Panc1 (cell line): ENCODE measurements around the gene GCFC2. TPM values are rescaled to one million over a fixed set of nuclear protein-coding genes. Genes with fewer than 3 reads are reported as not detected.

Experiments used
- ATAC-seq: fragments of 200-7000 bp; cut with Tn5 transposase; 2 replicates; pipeline ENCODE4 v1.9.1; 2020; ENCODE audit warnings: mild to moderate bottlenecking, moderate library complexity
- BruUV-seq: library from RNA; stranded (reverse); fragments of 400-500 nt; replicated peaks from 2 replicates; lab custom pipeline; 2021; lab: Mats Ljungman, UMichigan
- CTCF ChIA-PET: fragments of 300-600 bp; sonication (Branson Sonifier 250); formaldehyde crosslinking; loops from one replicate; lab custom pipeline; 2022; ENCODE audit warnings: antibody characterized with exemption; lab: Charles Lee
- POLR2A ChIA-PET: fragments of 300-600 bp; sonication (Branson Sonifier 250); formaldehyde crosslinking; loops from one replicate; lab custom pipeline; 2022; ENCODE audit warnings: antibody characterized with exemption; lab: Charles Lee
- DNase-seq: peaks from one replicate; pipeline ENCODE4 v3.0.0-alpha.2; 2010; ENCODE audit warnings: low read depth, low spot score
- H3K27ac ChIP-seq: 2 replicates; pipeline ENCODE4 v1.5.1; 2011; ENCODE audit warnings: mild to moderate bottlenecking, low read length, inconsistent platforms
- H3K27me3 ChIP-seq: fragments of 200-500 bp; sonication (Bioruptor generic); 2 replicates; pipeline ENCODE4 v1.6.0; 2014; ENCODE audit warnings: low read length, inconsistent platforms; ENCODE audit not compliant: control insufficient read depth, insufficient read depth
- H3K36me3 ChIP-seq: fragments of 200-500 bp; sonication (Bioruptor generic); 2 replicates; pipeline ENCODE4 v1.5.1; 2014; ENCODE audit warnings: inconsistent platforms, mild to moderate bottlenecking, low read length, moderate library complexity; ENCODE audit not compliant: control insufficient read depth, insufficient read depth
- H3K4me1 ChIP-seq: 2 replicates; pipeline ENCODE4 v1.5.1; 2011; ENCODE audit warnings: inconsistent platforms, mild to moderate bottlenecking, low read length, moderate library complexity; ENCODE audit not compliant: control insufficient read depth, insufficient read depth
- H3K4me3 ChIP-seq, 2 experiments: 2 replicates each; pipeline ENCODE4 v1.5.1; 2011 to 2012; ENCODE audit warnings: low read depth in 2 of 2, low read length in 2 of 2, mild to moderate bottlenecking in 2 of 2, inconsistent platforms in 1 of 2, moderate library complexity in 1 of 2
- H3K9me3 ChIP-seq: fragments of 200-500 bp; sonication (Bioruptor generic); 2 replicates; pipeline ENCODE4 v1.5.1; 2014; ENCODE audit warnings: low read depth, mild to moderate bottlenecking, inconsistent platforms, low read length, moderate library complexity; ENCODE audit not compliant: control insufficient read depth, insufficient read depth
- CTCF ChIP-seq: fragments of 450-650 bp; IDR thresholded peaks from 2 replicates; pipeline ENCODE4 v1.5.1; 2017; ENCODE audit warnings: mild to moderate bottlenecking
- POLR2AphosphoS5 ChIP-seq: IDR thresholded peaks from 2 replicates; pipeline ENCODE4 v1.6.1; 2012; ENCODE audit warnings: mild to moderate bottlenecking, low read depth, low read length, moderate library complexity
- REST ChIP-seq, 2 experiments: IDR thresholded peaks; 2 replicates each; pipeline ENCODE4 v1.6.1; 2011 to 2012; ENCODE audit warnings: low read depth in 2 of 2, control low read depth in 1 of 2, low read length in 1 of 2, mild to moderate bottlenecking in 1 of 2, moderate library complexity in 1 of 2; ENCODE audit not compliant: insufficient read depth in 1 of 2
- SIN3A ChIP-seq: IDR thresholded peaks from 2 replicates; pipeline ENCODE4 v1.6.1; 2012; ENCODE audit warnings: low read depth, mild to moderate bottlenecking, low read length, moderate library complexity, borderline replicate concordance; ENCODE audit not compliant: insufficient read depth
- TCF7L2 ChIP-seq: IDR thresholded peaks from 2 replicates; pipeline ENCODE4 v1.6.1; 2011; ENCODE audit warnings: mild to moderate bottlenecking, low read depth, low read length, inconsistent platforms
- in situ Hi-C: cut with HindIII; loops from 2 replicates; pipeline ENCODE4 v1.10.0; 2016; ENCODE audit warnings: low sequenced_read_pairs, low pct_unique_long_range_greater_than_20kb
- intact Hi-C: fragments of 100-400 bp; cut with micrococcal nuclease; formaldehyde crosslinking; loops from one replicate; pipeline ENCODE4 v1.10.0; 2022; ENCODE audit not compliant: unreplicated experiment
- total RNA-seq: library from RNA; stranded (reverse); gene quantifications from one replicate; pipeline ENCODE4 v1.2.1, GENCODE V29; 2021; ENCODE audit not compliant: unreplicated experiment

Gene GCFC2
- total RNA-seq, 1 experiment from 2014 or later, result 26.3 TPM

GRCh38 chr2:75632813-75633212, 77.9 kb downstream of the GCFC2 start:
- H3K27ac ChIP-seq, result no peak overlapping the region
- H3K4me3 ChIP-seq, result no peak overlapping the region
- no peaks in the 10 kb centered on the region for H3K9me3 ChIP-seq
- TF ChIP-seq REST (IDR thresholded peaks at IDR 0.05; ENCODE audit: insufficient read depth in 1 of 2, low read depth in 2 of 2, low read length in 1 of 2) (no peak), POLR2AphosphoS5 (no peak), CTCF (no peak), SIN3A (no peak), TCF7L2 (no peak)
- in situ Hi-C loops, result no loop called here
- ChIA-PET CTCF (no interaction called here), POLR2A (no interaction called here)
- no peak for ATAC-seq
- H3K36me3 ChIP-seq, result no peaks in the 10 kb centered on the region; the same call in 1 of the 2 replicates
- no peak for DNase-seq
- no peaks in the 10 kb centered on the region for H3K4me1 ChIP-seq
- BruUV-seq, result no TSS peak
- H3K27me3 ChIP-seq, result peaks cover 3% of the 10 kb centered on the region; the same call in 1 of the 2 replicates
- intact Hi-C loops, result no loop called here

GRCh38 chr2:75632091-75632701, 78.5 kb downstream of the GCFC2 start:
- no peaks in the 10 kb centered on the region; the same call in 1 of the 2 replicates for H3K36me3 ChIP-seq
- no peak overlapping the region for H3K4me3 ChIP-seq
- DNase-seq, result no peak
- TF ChIP-seq CTCF, result no peak
- no peak for TF ChIP-seq TCF7L2
- no peak for TF ChIP-seq SIN3A
- TF ChIP-seq REST (IDR thresholded peaks at IDR 0.05; ENCODE audit: insufficient read depth in 1 of 2, low read depth in 2 of 2, low read length in 1 of 2), result no peak
- no peak for TF ChIP-seq POLR2AphosphoS5
- no peak overlapping the region for H3K27ac ChIP-seq
- ChIA-PET CTCF (no interaction called here), POLR2A (no interaction called here)
- in situ Hi-C loops, result no loop called here
- no TSS peak for BruUV-seq
- no peaks in the 10 kb centered on the region for H3K4me1 ChIP-seq
- peaks cover 3% of the 10 kb centered on the region; the same call in 1 of the 2 replicates for H3K27me3 ChIP-seq
- no peak for ATAC-seq
- intact Hi-C loops, result no loop called here
- no peaks in the 10 kb centered on the region for H3K9me3 ChIP-seq
